Measurements from ENCODE around the gene PCDHGC4.

Gene PCDHGC4

GRCh38 chr5:141465351-141465750 is 19.5 kb upstream of the PCDHGC4 start:
- no peaks in the 10 kb centered on the region for H3K36me3 ChIP-seq (ENCODE audit: control insufficient read depth, insufficient read depth, low read length)
- H3K4me3 ChIP-seq (replicated peaks; ENCODE audit: low read depth, low read length) = no peak overlapping the region
- TF ChIP-seq CTCF (IDR thresholded peaks at IDR 0.05; ENCODE audit: insufficient read depth, low read length, poor library complexity, severe bottlenecking) = no peak
- DNase-seq (ENCODE audit: extremely low read depth, insufficient read length) = no peak
- no peaks in the 10 kb centered on the region for H3K27me3 ChIP-seq (replicated peaks; ENCODE audit: control insufficient read depth, insufficient read depth, low read length)

GRCh38 chr5:141475625-141476131 is 9.2 kb upstream of the PCDHGC4 start, which contains the start of gene PCDHGC3:
TSS of gene PCDHGC3 (plus strand) at chr5:141475966. CDS start at chr5:141476117, 151 bp downstream.
- Histone ChIP-seq H3K36me3 (ENCODE audit: control insufficient read depth, insufficient read depth, low read length) (no peaks in the 10 kb centered on the region), H3K4me3 (replicated peaks; ENCODE audit: low read depth, low read length) (peak within 1 kb of the TSS; percentile 82), H3K27me3 (replicated peaks; ENCODE audit: control insufficient read depth, insufficient read depth, low read length) (no peaks in the 10 kb centered on the region)
- peak; percentile 53 for TF ChIP-seq CTCF (IDR thresholded peaks at IDR 0.05; ENCODE audit: insufficient read depth, low read length, poor library complexity, severe bottlenecking)
- DNase-seq (ENCODE audit: extremely low read depth, insufficient read length) = peak; percentile 81

- TF ChIP-seq CTCF (IDR thresholded peaks at IDR 0.05; ENCODE audit: insufficient read depth, low read length, poor library complexity, severe bottlenecking) = no peak
- DNase-seq (ENCODE audit: extremely low read depth, insufficient read length) = peak; percentile 56
- Histone ChIP-seq H3K27me3 (replicated peaks; ENCODE audit: control insufficient read depth, insufficient read depth, low read length) (no peaks in the 10 kb centered on the region), H3K4me3 (replicated peaks; ENCODE audit: low read depth, low read length) (peak overlapping the region; percentile 82), H3K36me3 (ENCODE audit: control insufficient read depth, insufficient read depth, low read length) (no peaks in the 10 kb centered on the region)
Observed at GRCh38 chr5:141476132-141476911, 8.5 kb upstream of the PCDHGC4 start.

- peak overlapping the region; percentile 82 for H3K4me3 ChIP-seq (replicated peaks; ENCODE audit: low read depth, low read length)
- no peak for TF ChIP-seq CTCF (IDR thresholded peaks at IDR 0.05; ENCODE audit: insufficient read depth, low read length, poor library complexity, severe bottlenecking)
- DNase-seq (ENCODE audit: extremely low read depth, insufficient read length) = no peak
Observed at GRCh38 chr5:141477044-141477575, 7.7 kb upstream of the PCDHGC4 start.

GRCh38 chr5:141477815-141478214 is 7.0 kb upstream of the PCDHGC4 start:
- no peak for TF ChIP-seq CTCF (IDR thresholded peaks at IDR 0.05; ENCODE audit: insufficient read depth, low read length, poor library complexity, severe bottlenecking)
- no peak for DNase-seq (ENCODE audit: extremely low read depth, insufficient read length)
- Histone ChIP-seq H3K27me3 (replicated peaks; ENCODE audit: control insufficient read depth, insufficient read depth, low read length) (no peaks in the 10 kb centered on the region), H3K4me3 (replicated peaks; ENCODE audit: low read depth, low read length) (no peak overlapping the region; the same call in 1 of the 2 replicates), H3K36me3 (ENCODE audit: control insufficient read depth, insufficient read depth, low read length) (no peaks in the 10 kb centered on the region)

More at GRCh38 chr5:141477044-141477575, 7.7 kb upstream of the PCDHGC4 start:
- Histone ChIP-seq H3K27me3 (replicated peaks; ENCODE audit: control insufficient read depth, insufficient read depth, low read length) (no peaks in the 10 kb centered on the region), H3K36me3 (ENCODE audit: control insufficient read depth, insufficient read depth, low read length) (no peaks in the 10 kb centered on the region)
